GM20431 (cell line): ENCODE results near the gene KCNMA1.

Experiments
- in situ Hi-C: fragments of 300-500 bp; cut with MseI, MboI; formaldehyde crosslinking; loops from one replicate; pipeline ENCODE4 v1.15.0; 2020; ENCODE audit warnings: low sequenced_read_pairs; ENCODE audit not compliant: unreplicated experiment

Gene KCNMA1

GRCh38 chr10:77037735-77038403 is 599.7 kb downstream of the KCNMA1 start:
- in situ Hi-C loops = no loop called here

GRCh38 chr10:77036993-77037734 is 600.4 kb downstream of the KCNMA1 start:
- in situ Hi-C loops = no loop called here

- in situ Hi-C loops = no loop called here
Observed at GRCh38 chr10:77036276-77036675, 601.3 kb downstream of the KCNMA1 start.

GRCh38 chr10:77034795-77035194 is 602.8 kb downstream of the KCNMA1 start:
- in situ Hi-C loops = no loop called here

GRCh38 chr10:77034240-77034639 is 603.4 kb downstream of the KCNMA1 start:
- in situ Hi-C loops = no loop called here

- in situ Hi-C loops = no loop called here
Observed at GRCh38 chr10:77032188-77032570, 605.4 kb downstream of the KCNMA1 start.

GRCh38 chr10:77031531-77032187 is 605.9 kb downstream of the KCNMA1 start:
- in situ Hi-C loops = no loop called here

- in situ Hi-C loops = no loop called here
Observed at GRCh38 chr10:77030974-77031373, 606.6 kb downstream of the KCNMA1 start.

- in situ Hi-C loops = no loop called here
Observed at GRCh38 chr10:77029777-77030717, 607.6 kb downstream of the KCNMA1 start.

GRCh38 chr10:77028042-77028441 is 609.6 kb downstream of the KCNMA1 start:
- in situ Hi-C loops = no loop called here

- in situ Hi-C loops = no loop called here
Observed at GRCh38 chr10:77027576-77027975, 610.0 kb downstream of the KCNMA1 start.

GRCh38 chr10:77027141-77027540 is 610.5 kb downstream of the KCNMA1 start:
- in situ Hi-C loops = no loop called here

- in situ Hi-C loops = no loop called here
Observed at GRCh38 chr10:77026148-77026547, 611.5 kb downstream of the KCNMA1 start.

GRCh38 chr10:77024461-77024860 is 613.1 kb downstream of the KCNMA1 start:
- in situ Hi-C loops = no loop called here

GRCh38 chr10:77023396-77023795 is 614.2 kb downstream of the KCNMA1 start:
- in situ Hi-C loops = no loop called here

- in situ Hi-C loops = no loop called here
Observed at GRCh38 chr10:77022671-77023070, 614.9 kb downstream of the KCNMA1 start.

GRCh38 chr10:77021966-77022490 is 615.6 kb downstream of the KCNMA1 start:
- in situ Hi-C loops = no loop called here

- in situ Hi-C loops = no loop called here
Observed at GRCh38 chr10:77020426-77021040, 617.1 kb downstream of the KCNMA1 start.

- in situ Hi-C loops = no loop called here
Observed at GRCh38 chr10:77016855-77017254, 620.8 kb downstream of the KCNMA1 start.
